IgD-negative memory B cell (primary cell): ENCODE data around the gene FILIP1L. TPM values are rescaled to one million over a fixed set of nuclear protein-coding genes. Genes with fewer than 3 reads are reported as not detected.

Experiments
- H3K27ac Mint-ChIP-seq, 3 donors: one replicate each; pipeline ENCODE4 v1.8.0; 2020 to 2022; ENCODE audit warnings: mild to moderate bottlenecking in 3 of 3, mixed read lengths in 3 of 3, moderate library complexity in 1 of 3
- H3K27me3 Mint-ChIP-seq: one replicate; pipeline ENCODE4 v1.8.0; 2021; ENCODE audit warnings: mixed read lengths
- H3K36me3 Mint-ChIP-seq: one replicate; pipeline ENCODE4 v1.8.0; 2020; ENCODE audit warnings: mild to moderate bottlenecking, mixed read lengths
- H3K4me1 Mint-ChIP-seq, 3 donors: one replicate each; pipeline ENCODE4 v1.8.0; 2020 to 2022; ENCODE audit warnings: mixed read lengths in 3 of 3, mild to moderate bottlenecking in 1 of 3
- H3K4me3 Mint-ChIP-seq, 4 donors: one replicate each; pipeline ENCODE4 v1.8.0; 2020 to 2022; ENCODE audit warnings: mild to moderate bottlenecking in 4 of 4, mixed read lengths in 4 of 4, moderate library complexity in 3 of 4
- H3K9me3 Mint-ChIP-seq, 3 donors: one replicate each; pipeline ENCODE4 v1.8.0; 2020 to 2021; ENCODE audit warnings: mixed read lengths in 3 of 3, mild to moderate bottlenecking in 1 of 3
- polyA plus RNA-seq: library from polyadenylated mRNA; unstranded; fragments of 300-500 nt; fragmentation: Illumina TruSeq; gene quantifications from one replicate; pipeline ENCODE4 v1.2.3, GENCODE V29; 2021

Gene FILIP1L
- polyA plus RNA-seq, 1 donor from 2014 or later = 1.1 TPM

DNA sequence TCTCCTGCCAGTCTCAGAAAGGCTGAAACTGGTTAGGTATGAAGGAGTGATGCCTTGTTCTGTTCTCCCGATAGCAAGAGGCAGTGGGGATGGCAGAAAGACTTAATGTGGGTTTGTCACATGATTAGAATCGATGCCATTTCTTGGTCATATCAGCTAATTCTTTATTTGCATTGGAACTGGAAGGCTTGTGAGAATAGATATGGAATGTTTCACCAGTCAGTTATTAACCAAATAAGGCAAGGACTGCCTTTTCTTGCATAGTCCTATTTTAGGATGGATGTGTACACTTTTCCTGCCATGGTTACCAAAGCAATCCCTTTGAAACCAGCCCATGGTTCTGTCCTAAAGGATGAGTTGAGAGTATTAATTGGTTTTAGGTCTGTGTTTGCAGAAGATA lies 33.7 kb downstream of the FILIP1L start:
- H3K4me3 Mint-ChIP-seq = no peak overlapping the region

DNA sequence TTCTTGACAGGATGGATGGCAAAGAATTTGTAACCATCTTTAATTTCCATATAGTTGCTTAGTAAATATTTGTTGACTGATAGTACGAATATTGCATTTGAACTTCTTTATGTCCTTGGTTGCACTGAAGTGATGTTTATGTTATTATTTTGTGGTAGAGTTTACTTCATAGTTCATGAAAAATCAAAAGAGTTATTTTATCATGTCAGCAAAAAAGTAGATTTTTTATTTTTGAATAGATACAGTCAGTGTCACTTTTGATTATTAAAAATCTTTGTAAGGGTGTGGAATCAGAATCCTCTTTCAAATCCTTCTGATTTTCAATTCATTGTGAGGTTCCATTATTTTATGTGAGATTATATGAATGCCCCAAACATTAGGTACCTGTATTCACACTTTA lies 35.0 kb downstream of the FILIP1L start:
- Mint-ChIP-seq H3K27ac (no peak overlapping the region), H3K9me3 (no peaks in the 10 kb centered on the region), H3K36me3 (peaks cover 3% of the 10 kb centered on the region), H3K27me3 (no peaks in the 10 kb centered on the region), H3K4me3 (no peak overlapping the region), H3K4me1 (peaks cover under 1 to 8% (median 1%) of the 10 kb centered on the region in 3 donors)

More for the DNA sequence above, 33.7 kb downstream of the FILIP1L start:
- H3K36me3 Mint-ChIP-seq = peaks cover 2% of the 10 kb centered on the region
- H3K9me3 Mint-ChIP-seq = no peaks in the 10 kb centered on the region
- no peaks in the 10 kb centered on the region for H3K27me3 Mint-ChIP-seq
- no peak overlapping the region for H3K27ac Mint-ChIP-seq
- H3K4me1 Mint-ChIP-seq = peaks cover 0 to 15% (median 8%) of the 10 kb centered on the region in 3 donors

DNA sequence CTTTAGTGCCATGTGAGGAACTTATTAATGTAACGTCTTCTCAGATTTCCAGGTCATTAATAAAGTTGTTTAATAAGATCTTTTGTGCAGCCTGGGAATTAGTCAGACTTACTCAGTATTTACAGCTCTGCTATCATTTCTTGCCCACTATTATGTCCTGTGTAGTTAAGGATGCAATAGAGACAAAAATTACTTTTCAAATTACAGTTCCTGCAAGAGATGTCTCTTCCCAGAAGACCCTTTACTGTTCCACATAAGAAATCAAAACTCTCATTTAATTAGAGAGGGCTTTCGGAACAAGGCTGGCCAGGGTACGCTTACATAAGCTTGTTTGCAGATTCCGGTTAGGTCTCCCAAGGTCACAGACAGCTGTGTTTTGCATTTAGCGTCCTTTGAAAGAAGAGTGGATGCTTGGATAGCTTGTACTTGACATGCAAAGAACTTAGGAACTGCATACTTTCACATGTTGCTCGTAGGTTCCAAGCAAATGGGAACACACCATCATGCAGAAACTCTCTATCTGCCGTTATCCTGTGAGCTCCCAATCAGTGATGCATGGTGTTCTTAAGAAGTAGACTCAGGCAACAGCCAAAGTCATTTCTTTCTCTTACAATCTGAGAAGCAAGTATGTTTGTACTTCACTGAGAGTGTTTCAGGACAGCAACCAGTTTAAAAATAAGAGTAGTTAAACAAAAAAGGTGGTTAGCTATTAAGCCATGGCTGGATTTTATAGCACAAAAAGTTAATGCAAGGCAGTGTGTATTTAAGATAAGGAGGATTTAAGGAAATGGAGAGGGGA lies 37.4 kb downstream of the FILIP1L start:
- H3K27ac Mint-ChIP-seq = no peak overlapping the region
- H3K9me3 Mint-ChIP-seq = peaks cover 0 to 2% (median 0%) of the 10 kb centered on the region in 3 donors
- no peaks in the 10 kb centered on the region for H3K27me3 Mint-ChIP-seq
- peak overlapping the region in 1 of 4 donors; percentile 40 for H3K4me3 Mint-ChIP-seq
- H3K4me1 Mint-ChIP-seq = peaks cover 19 to 26% (median 23%) of the 10 kb centered on the region in 3 donors
- H3K36me3 Mint-ChIP-seq = peaks cover 3% of the 10 kb centered on the region

DNA sequence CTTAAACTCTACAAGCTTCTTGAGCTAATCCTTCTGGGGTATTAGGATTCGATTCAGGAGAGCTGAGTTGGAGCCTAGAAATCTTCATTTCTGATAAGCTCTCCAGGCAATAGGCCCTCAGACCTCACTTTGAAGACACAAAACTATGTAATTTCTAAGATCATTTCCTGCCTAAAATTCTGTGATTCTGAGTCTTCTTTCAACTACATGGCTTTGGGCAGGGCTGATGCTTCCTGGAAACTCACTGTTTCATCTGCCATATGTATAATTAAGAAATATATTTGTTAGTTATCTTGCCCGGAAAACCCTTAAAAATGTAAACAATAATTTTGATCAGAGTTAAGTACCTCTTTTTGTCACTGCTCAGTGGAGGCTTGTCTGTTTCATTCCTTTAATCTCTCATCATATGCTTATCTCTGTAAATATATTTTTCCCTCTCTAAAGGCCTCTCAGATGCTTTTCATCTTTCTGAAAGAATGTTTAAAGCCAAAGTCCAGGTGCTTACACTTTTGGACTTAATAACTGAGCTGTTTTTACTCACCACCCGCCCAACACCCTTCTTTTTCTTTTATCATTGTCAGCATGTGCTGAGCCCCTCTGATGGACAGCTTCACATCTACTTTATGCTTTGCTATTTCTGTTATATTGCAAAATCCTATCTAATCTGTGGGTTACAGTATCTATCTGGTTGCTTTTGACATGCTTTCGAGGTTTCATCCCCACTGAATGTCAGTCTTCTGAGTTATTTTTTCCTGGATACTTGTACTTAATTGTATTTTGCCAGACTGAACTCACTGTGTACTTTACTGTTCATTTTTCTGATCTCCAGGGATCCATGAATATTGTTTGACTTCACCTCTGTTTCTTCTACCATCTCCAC lies 38.2 kb downstream of the FILIP1L start:
- H3K4me1 Mint-ChIP-seq = peaks cover 19 to 31% (median 28%) of the 10 kb centered on the region in 3 donors
- no peak overlapping the region for H3K27ac Mint-ChIP-seq
- peak overlapping the region in 1 of 4 donors; percentile 40 for H3K4me3 Mint-ChIP-seq
- peaks cover 3% of the 10 kb centered on the region for H3K36me3 Mint-ChIP-seq
- no peaks in the 10 kb centered on the region for H3K27me3 Mint-ChIP-seq
- H3K9me3 Mint-ChIP-seq = peaks cover 0 to 2% (median 0%) of the 10 kb centered on the region in 3 donors

DNA sequence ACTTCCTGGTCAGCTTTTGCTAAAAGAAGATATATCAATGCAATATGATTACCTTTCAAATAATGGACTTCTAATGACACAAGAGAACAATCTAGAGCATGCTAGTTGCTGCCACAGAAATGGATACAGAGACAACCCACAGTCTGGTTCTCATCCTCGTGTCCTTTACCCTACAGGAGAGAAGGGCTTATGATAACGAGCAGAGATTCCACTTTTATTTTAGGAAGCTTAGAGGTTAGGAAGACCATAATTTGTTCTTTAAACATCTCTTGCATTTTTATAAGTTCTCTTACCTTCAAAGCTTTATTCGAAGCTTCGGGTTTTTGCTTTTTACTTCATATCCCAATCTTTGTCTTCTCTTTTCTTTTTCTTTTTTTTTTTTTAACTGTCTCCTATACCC lies 39.1 kb downstream of the FILIP1L start:
- H3K36me3 Mint-ChIP-seq = peaks cover 2% of the 10 kb centered on the region
- H3K4me1 Mint-ChIP-seq = peaks cover 19 to 31% (median 28%) of the 10 kb centered on the region in 3 donors
- H3K4me3 Mint-ChIP-seq = no peak overlapping the region
- peaks cover 0 to 2% (median 0%) of the 10 kb centered on the region in 3 donors for H3K9me3 Mint-ChIP-seq
- H3K27me3 Mint-ChIP-seq = no peaks in the 10 kb centered on the region
- H3K27ac Mint-ChIP-seq = no peak overlapping the region

DNA sequence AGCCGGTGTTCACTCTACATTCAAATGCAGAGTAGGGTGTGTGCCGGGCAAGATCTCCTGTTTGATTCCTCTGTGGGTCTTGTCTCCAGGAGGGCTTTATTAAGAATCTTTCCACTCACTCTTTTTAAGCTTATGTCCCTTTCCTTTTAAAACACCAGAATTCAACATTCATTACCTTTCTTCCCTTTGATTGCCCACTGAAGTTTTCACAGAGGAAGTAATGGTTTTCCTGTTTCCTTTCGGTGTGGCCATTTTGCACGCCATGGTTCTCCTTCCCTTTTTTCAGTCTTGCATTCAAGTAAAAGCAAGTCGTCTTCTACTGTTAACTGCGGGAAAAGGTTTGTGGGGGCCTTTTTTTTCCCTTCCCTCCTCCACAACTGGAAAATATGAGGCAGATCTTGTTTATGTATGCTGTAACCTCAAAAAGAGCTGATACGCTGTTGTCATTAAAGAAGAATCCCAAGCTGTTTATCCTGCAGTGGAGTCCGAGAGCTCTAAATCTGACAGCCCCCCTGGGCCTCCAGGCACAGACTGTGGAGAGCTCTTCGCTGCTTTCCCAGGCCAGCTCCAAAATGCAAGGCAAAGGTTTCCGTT lies 40.5 kb downstream of the FILIP1L start:
- peaks cover 22 to 35% (median 31%) of the 10 kb centered on the region in 3 donors for H3K4me1 Mint-ChIP-seq

DNA sequence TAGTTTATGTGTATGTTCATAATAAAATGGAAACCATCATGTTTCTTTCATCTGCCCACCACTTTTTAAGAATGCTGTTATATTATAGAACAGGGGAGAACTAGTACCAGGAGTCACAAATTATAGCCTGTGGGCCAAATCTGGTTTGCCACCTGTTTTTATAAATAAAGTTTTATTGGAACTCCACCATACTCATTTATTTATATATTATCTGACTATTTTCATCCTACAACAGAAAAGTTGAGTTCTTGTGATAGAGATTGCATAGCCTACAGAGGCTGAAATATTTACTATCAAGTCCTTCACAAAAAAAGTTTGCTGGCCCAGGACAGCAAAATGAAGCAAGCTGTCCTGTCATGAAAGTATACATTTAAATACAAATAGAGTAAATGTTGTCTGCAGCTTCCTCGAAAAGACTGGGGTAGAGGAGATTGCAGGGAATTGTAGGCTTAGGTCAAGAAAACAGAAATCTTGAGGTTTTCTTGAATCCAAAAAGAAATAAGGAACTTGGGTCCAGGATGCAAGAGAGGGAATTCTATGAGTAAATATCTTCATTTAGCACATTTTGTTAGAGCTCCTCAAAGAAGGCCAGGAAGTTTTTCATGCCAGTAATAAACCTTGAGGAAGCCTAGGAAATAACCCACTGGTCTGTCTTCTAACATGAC lies 41.1 kb downstream of the FILIP1L start:
- Mint-ChIP-seq H3K4me1 (peaks cover 23 to 37% (median 31%) of the 10 kb centered on the region in 3 donors), H3K27me3 (no peaks in the 10 kb centered on the region)

More for the DNA sequence above, 40.5 kb downstream of the FILIP1L start:
- Mint-ChIP-seq H3K27me3 (no peaks in the 10 kb centered on the region), H3K27ac (peak overlapping the region in 1 of 3 donors; percentile 3), H3K9me3 (peaks cover 0 to 2% (median 0%) of the 10 kb centered on the region in 3 donors), H3K36me3 (peaks cover 2% of the 10 kb centered on the region), H3K4me3 (peak overlapping the region in 3 of 4 donors; percentile 36 to 86 (median 67))

DNA sequence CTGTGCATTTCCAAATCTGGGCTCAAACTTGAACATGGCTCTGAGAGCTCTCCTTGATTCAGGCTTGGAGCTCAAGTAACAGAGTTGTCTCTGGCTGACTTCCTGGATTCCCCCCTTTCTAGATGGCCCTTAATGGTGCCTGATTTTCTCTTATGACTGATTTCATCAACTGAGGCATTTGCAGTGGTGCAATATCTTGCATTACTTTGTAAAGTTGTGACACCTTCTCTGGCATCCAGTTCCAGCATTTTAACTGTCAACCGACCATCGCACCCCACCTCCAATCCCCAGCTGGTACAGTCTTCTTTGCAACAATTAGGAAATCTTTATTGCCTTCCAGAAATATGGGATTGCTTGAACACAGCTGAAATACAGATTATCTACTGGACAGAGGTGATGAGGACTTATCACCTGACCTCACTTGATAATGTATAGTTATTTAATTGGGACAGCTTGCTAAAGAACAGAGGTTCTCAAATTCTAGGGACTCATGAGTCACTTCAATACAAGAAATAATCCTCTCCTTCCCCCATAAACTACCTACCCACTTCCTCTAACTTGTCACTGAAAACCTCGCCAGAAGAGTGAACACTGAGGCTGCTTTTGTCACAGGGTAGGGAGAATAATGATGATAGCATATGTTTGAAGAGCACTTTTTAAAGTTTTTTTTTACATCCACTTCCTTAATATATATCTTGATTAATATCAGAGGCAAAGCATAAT lies 41.8 kb downstream of the FILIP1L start:
- peaks cover 0 to 2% (median 0%) of the 10 kb centered on the region in 3 donors for H3K9me3 Mint-ChIP-seq
- no peaks in the 10 kb centered on the region for H3K27me3 Mint-ChIP-seq
- H3K36me3 Mint-ChIP-seq = peaks cover 2% of the 10 kb centered on the region
- H3K4me3 Mint-ChIP-seq = peak overlapping the region in 2 of 4 donors; percentile 61 to 65
- H3K27ac Mint-ChIP-seq = peak overlapping the region in 1 of 3 donors; percentile 18
- H3K4me1 Mint-ChIP-seq = peaks cover 23 to 37% (median 31%) of the 10 kb centered on the region in 3 donors

More for the DNA sequence above, 41.1 kb downstream of the FILIP1L start:
- H3K9me3 Mint-ChIP-seq = peaks cover 0 to 2% (median 0%) of the 10 kb centered on the region in 3 donors
- peak overlapping the region in 1 of 3 donors; percentile 3 for H3K27ac Mint-ChIP-seq
- peak overlapping the region in 3 of 4 donors; percentile 36 to 86 (median 67) for H3K4me3 Mint-ChIP-seq
- peaks cover 2% of the 10 kb centered on the region for H3K36me3 Mint-ChIP-seq

DNA sequence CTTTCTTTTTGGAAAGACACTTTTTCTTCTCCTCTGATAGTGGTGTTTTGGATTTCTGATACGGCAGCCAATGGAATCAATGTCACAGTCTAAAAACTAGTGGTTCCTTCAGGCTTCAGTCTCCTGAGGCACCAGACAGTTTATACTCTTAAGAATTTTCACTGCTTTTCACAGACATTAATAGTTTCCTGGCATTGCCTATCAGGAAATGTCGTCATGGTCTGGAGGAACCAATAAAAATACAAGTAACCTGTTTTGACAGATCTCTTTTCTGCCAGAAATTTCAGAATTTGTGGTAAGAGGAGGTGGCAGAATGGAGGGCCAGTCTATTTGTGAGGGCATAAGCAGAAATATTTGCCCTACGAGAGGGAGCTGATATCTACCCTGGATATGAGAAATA lies 44.8 kb downstream of the FILIP1L start:
- Mint-ChIP-seq H3K27me3 (no peaks in the 10 kb centered on the region), H3K4me1 (peaks cover 23 to 37% (median 25%) of the 10 kb centered on the region in 3 donors), H3K36me3 (no peaks in the 10 kb centered on the region), H3K27ac (no peak overlapping the region), H3K9me3 (peaks cover 0 to 3% (median 0%) of the 10 kb centered on the region in 3 donors), H3K4me3 (no peak overlapping the region)

DNA sequence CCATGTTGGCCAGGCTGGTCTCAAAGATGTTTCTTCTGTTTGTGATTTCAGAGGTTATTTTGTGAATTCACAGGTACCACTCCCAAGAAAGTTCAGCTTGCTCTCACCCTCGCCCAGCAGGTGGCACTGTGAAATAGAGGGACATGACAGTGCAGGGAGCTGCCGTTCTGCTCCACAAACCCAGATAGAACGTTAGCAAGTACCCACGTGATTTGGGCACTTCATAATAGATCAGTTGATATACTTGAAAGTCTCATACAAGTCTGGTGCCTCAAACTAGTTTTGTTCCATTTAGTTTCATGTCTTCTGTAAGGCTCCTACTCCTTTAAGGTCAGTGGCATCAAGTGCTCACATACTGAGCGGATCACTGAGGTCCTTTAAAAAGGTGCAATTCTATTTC lies 45.5 kb downstream of the FILIP1L start:
- H3K27me3 Mint-ChIP-seq = no peaks in the 10 kb centered on the region
- H3K4me3 Mint-ChIP-seq = no peak overlapping the region
- peaks cover 20 to 32% (median 20%) of the 10 kb centered on the region in 3 donors for H3K4me1 Mint-ChIP-seq
- peaks cover 1% of the 10 kb centered on the region for H3K36me3 Mint-ChIP-seq
- H3K9me3 Mint-ChIP-seq = peaks cover 0 to 3% (median 0%) of the 10 kb centered on the region in 3 donors
- H3K27ac Mint-ChIP-seq = peak overlapping the region in 1 of 3 donors; percentile 41

DNA sequence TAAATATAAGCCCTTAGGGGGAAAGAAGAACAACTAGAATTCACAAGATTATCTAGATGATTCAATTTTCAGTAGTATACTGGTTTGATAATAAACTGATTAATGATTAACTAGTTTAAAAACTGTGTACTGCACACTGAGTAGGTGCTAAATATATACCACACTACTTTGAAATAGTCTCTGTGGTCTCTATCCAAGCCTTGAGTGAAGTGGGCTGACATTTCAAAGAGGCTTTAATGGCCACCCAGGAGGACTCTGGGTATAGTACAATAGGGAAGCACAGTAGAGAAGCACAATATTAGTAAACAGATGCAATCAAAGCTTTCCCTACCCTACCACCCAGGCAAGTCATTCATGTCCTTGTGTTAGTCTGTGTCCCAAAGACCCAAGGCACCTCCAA lies 46.7 kb downstream of the FILIP1L start:
- Mint-ChIP-seq H3K27me3 (no peaks in the 10 kb centered on the region), H3K4me1 (peaks cover 8 to 20% (median 10%) of the 10 kb centered on the region in 3 donors), H3K4me3 (no peak overlapping the region), H3K9me3 (peaks cover 0 to 3% (median 0%) of the 10 kb centered on the region in 3 donors), H3K36me3 (peaks cover 1% of the 10 kb centered on the region), H3K27ac (no peak overlapping the region)

DNA sequence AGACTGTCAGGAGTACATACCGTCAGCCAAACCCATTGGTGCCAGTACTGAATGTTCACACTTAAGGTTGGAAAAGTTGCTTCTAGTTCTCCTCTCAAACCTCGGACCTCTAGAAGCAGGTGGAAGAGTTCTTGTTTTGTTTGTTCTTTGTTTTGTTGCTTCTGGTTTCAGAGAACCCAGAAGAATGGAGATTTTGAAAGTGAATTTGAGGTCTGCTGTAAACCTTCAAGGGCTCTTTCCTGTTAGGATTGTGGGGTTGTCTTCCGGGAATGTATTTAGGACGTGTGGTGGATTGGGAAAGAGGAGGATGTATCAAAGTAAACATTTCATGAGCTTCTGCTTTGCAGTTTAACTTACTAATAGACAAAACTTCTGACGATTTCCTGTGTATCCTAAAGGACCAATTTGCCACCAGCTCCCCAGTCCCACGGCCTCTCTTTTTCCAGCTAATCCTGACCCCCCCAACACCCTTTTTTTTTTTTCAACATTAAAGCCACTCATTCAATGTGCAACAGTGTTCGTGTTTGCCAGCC lies 50.3 kb downstream of the FILIP1L start:
- H3K36me3 Mint-ChIP-seq = peaks cover 1% of the 10 kb centered on the region
- H3K4me1 Mint-ChIP-seq = peaks cover 5 to 9% (median 5%) of the 10 kb centered on the region in 3 donors
- H3K27ac Mint-ChIP-seq = no peak overlapping the region
- no peaks in the 10 kb centered on the region for H3K27me3 Mint-ChIP-seq
- H3K9me3 Mint-ChIP-seq = peaks cover 0 to 1% (median 0%) of the 10 kb centered on the region in 3 donors
- no peak overlapping the region for H3K4me3 Mint-ChIP-seq

DNA sequence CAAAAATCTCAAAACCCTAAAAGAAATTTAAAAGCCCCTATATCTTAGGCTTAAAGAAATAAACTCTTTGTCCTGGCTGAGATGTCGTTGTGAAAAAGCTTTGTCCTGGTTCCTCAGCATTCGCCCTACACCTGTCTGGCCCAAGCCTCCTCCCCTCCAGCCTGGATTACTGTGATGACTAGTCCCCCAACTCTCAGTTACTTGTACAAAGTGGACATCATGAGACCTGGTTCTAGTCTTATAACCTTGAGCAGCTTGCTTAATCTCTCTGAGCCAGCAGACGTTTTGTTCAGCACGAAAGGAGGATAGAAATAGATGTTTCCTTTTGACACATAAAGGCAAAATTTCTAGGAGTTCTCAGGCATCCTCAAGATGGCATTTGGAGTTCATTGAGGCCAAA lies 51.6 kb downstream of the FILIP1L start:
- no peak overlapping the region for H3K27ac Mint-ChIP-seq
- no peaks in the 10 kb centered on the region for H3K27me3 Mint-ChIP-seq
- H3K36me3 Mint-ChIP-seq = peaks cover 1% of the 10 kb centered on the region

More for the DNA sequence above, 51.6 kb downstream of the FILIP1L start:
- H3K4me1 Mint-ChIP-seq = peaks cover 2 to 10% (median 5%) of the 10 kb centered on the region in 3 donors
- H3K4me3 Mint-ChIP-seq = no peak overlapping the region
- peaks cover 0 to 1% (median 0%) of the 10 kb centered on the region in 3 donors for H3K9me3 Mint-ChIP-seq
